GM12875 (cell line): Measurements from ENCODE around the gene NXPE3.
"Not testable (repeated sequence)": the region's sequence is repeated elsewhere in the genome, so short reads cannot be mapped to it uniquely, and the experiment has no call there.

Experiments used
- H3K4me3 ChIP-seq: one replicate; pipeline ENCODE4 v1.5.1; 2011; ENCODE audit warnings: low read depth, low read length, control low read depth
- CTCF ChIP-seq: IDR thresholded peaks from 2 replicates; pipeline ENCODE4 v1.5.1; 2011; ENCODE audit warnings: low read depth, mild to moderate bottlenecking, control low read depth, inconsistent platforms, low read length, moderate library complexity, borderline replicate concordance; ENCODE audit not compliant: insufficient read depth

Gene NXPE3

GRCh38 chr3:101779047-101779821 lies at the start of gene NXPE3:
NXPE3 (plus strand) TSS chr3:101779211; CDS start chr3:101785597, 6,386 bp downstream.
- H3K4me3 ChIP-seq = peak within 1 kb of the TSS; percentile 93
- no peak for TF ChIP-seq CTCF

- H3K4me3 ChIP-seq = no peak overlapping the region
- TF ChIP-seq CTCF = no peak
Measured at GRCh38 chr3:101729586-101729985, 49.4 kb upstream of the NXPE3 start.

GRCh38 chr3:101730839-101731238 lies 48.2 kb upstream of the NXPE3 start:
- H3K4me3 ChIP-seq = no peak overlapping the region
- TF ChIP-seq CTCF = no peak

- no peak for TF ChIP-seq CTCF
- H3K4me3 ChIP-seq = no peak overlapping the region
Measured at GRCh38 chr3:101732240-101732641, 46.8 kb upstream of the NXPE3 start.

GRCh38 chr3:101735833-101736232 lies 43.2 kb upstream of the NXPE3 start:
- no peak for TF ChIP-seq CTCF
- no peak overlapping the region for H3K4me3 ChIP-seq

- not testable (repeated sequence) for H3K4me3 ChIP-seq
Measured at GRCh38 chr3:101741914-101742313, 37.1 kb upstream of the NXPE3 start.

- H3K4me3 ChIP-seq = no peak overlapping the region
- no peak for TF ChIP-seq CTCF
Measured at GRCh38 chr3:101744811-101745210, 34.2 kb upstream of the NXPE3 start.

GRCh38 chr3:101745934-101746333 lies 33.1 kb upstream of the NXPE3 start:
- not testable (repeated sequence) for H3K4me3 ChIP-seq

GRCh38 chr3:101753386-101754113 lies 25.5 kb upstream of the NXPE3 start:
- not testable (repeated sequence) for H3K4me3 ChIP-seq
